ENCODE data around the gene NAA35.
"Not testable (repeated sequence)": the region's sequence is repeated elsewhere in the genome, so short reads cannot be mapped to it uniquely, and the experiment has no call there.

NAA35 gene

GRCh38 chr9:86047361-86047760 is 106.4 kb downstream of the NAA35 start:
- Histone ChIP-seq H3K9ac (ENCODE audit: low read length) (no peak overlapping the region), H3K4me3 (ENCODE audit: low read depth in 1 of 2, low read length in 2 of 2) (no peak overlapping the region), H3K36me3 (ENCODE audit: insufficient read depth, low read length) (no peaks in the 10 kb centered on the region), H3K4me1 (ENCODE audit: insufficient read depth, low read length) (no peaks in the 10 kb centered on the region), H3K27me3 (ENCODE audit: control insufficient read depth in 1 of 2, insufficient read depth in 2 of 2, low read length in 2 of 2) (no peaks in the 10 kb centered on the region), H3K27ac (ENCODE audit: low read depth, low read length) (no peak overlapping the region), H3K9me3 (ENCODE audit: low read length) (no peaks in the 10 kb centered on the region)

DNA sequence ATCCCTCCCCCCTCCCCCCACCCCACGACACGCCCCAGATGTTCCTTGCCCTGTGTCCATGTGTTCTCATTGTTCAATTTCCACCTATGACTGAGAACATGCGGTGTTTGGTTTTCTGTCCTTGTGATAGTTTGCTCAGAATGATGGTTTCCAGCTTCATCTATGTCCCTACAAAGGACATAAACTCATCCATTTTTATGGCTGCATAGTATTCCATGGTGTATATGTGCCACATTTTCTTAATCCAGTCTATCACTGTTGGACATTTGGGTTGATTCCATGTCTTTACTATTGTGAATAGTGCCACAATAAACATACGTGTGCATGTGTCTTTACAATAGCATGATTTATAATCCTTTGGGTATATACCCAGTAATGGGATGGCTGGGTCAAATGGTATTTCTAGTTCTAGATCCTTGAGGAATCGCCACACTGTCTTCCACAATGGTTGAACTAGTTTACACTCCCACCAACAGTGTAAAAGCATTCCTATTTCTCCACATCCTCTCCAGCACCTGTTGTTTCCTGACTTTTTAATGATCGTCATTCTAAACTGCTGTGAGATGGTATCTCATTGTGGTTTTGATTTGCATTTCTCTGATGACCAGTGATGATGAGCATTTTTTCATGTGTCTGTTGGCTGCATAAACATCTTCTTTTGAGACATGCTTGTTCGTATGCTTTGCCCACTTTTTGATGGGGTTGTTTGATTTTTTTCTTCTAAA is 107.2 kb downstream of the NAA35 start:
- not testable (repeated sequence) for H3K9ac ChIP-seq (ENCODE audit: low read length); H3K4me1 ChIP-seq (ENCODE audit: insufficient read depth, low read length); H3K27ac ChIP-seq (ENCODE audit: low read depth, low read length); H3K9me3 ChIP-seq (ENCODE audit: low read length); H3K4me3 ChIP-seq (ENCODE audit: low read depth in 1 of 2, low read length in 2 of 2); H3K36me3 ChIP-seq (ENCODE audit: insufficient read depth, low read length); H3K27me3 ChIP-seq (ENCODE audit: control insufficient read depth in 1 of 2, insufficient read depth in 2 of 2, low read length in 2 of 2)

GRCh38 chr9:86052556-86053468 is 111.9 kb downstream of the NAA35 start:
- no peaks in the 10 kb centered on the region for H3K4me1 ChIP-seq (ENCODE audit: insufficient read depth, low read length)

DNA sequence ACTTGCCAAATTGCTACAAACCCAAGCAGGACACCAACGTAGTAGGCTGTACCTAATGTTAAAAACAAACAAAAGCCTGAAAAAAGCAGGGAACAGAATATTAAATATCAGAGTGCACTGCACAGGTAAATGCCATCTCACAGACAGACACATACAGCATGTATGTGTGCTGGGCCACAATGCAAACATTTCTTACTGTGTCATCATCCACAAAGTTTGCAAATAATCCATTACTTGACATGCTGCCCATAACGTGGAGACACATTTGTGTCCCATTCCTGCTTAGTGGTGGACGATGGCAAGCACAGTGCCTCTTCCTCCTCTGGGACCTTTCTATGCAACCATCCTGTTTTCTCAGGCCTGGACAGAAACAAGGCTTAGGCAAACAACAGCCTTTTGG is 113.7 kb downstream of the NAA35 start:
- H3K9ac ChIP-seq (ENCODE audit: low read length), result no peak overlapping the region
- no peaks in the 10 kb centered on the region for H3K4me1 ChIP-seq (ENCODE audit: insufficient read depth, low read length)
- H3K27ac ChIP-seq (ENCODE audit: low read depth, low read length), result no peak overlapping the region
- H3K9me3 ChIP-seq (ENCODE audit: low read length), result no peaks in the 10 kb centered on the region
- H3K36me3 ChIP-seq (ENCODE audit: insufficient read depth, low read length), result no peaks in the 10 kb centered on the region
- H3K27me3 ChIP-seq (ENCODE audit: control insufficient read depth in 1 of 2, insufficient read depth in 2 of 2, low read length in 2 of 2), result no peaks in the 10 kb centered on the region
- no peak overlapping the region for H3K4me3 ChIP-seq (ENCODE audit: low read depth in 1 of 2, low read length in 2 of 2)

More at GRCh38 chr9:86052556-86053468, 111.9 kb downstream of the NAA35 start:
- Histone ChIP-seq H3K4me3 (ENCODE audit: low read depth in 1 of 2, low read length in 2 of 2) (no peak overlapping the region), H3K9me3 (ENCODE audit: low read length) (no peaks in the 10 kb centered on the region), H3K36me3 (ENCODE audit: insufficient read depth, low read length) (no peaks in the 10 kb centered on the region), H3K27me3 (ENCODE audit: control insufficient read depth in 1 of 2, insufficient read depth in 2 of 2, low read length in 2 of 2) (no peaks in the 10 kb centered on the region), H3K9ac (ENCODE audit: low read length) (no peak overlapping the region), H3K27ac (ENCODE audit: low read depth, low read length) (no peak overlapping the region)

DNA sequence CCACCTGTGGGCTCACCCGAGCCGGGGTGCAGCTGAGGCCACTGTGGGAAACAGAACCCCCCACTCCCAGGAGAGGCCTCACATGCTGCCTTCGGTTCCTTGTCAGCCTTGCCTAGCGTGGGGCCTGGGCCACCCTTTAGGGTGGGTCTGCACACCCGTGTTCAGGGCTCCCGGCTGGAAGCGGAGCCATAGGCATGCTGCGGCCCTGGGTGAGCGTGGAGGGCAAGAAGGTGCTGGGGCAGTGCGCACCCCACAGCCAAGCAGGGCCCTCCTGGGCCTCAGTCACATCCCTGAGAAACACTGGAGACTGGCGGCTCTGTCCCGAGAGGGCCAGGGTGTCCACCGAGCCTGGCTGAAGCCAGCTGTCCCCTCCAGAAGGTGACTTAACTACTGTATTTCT is 116.5 kb downstream of the NAA35 start:
- Histone ChIP-seq H3K9ac (ENCODE audit: low read length) (no peak overlapping the region), H3K36me3 (ENCODE audit: insufficient read depth, low read length) (no peaks in the 10 kb centered on the region), H3K27me3 (ENCODE audit: control insufficient read depth in 1 of 2, insufficient read depth in 2 of 2, low read length in 2 of 2) (no peaks in the 10 kb centered on the region), H3K27ac (ENCODE audit: low read depth, low read length) (no peak overlapping the region), H3K4me3 (ENCODE audit: low read depth in 1 of 2, low read length in 2 of 2) (no peak overlapping the region), H3K4me1 (ENCODE audit: insufficient read depth, low read length) (no peaks in the 10 kb centered on the region), H3K9me3 (ENCODE audit: low read length) (no peaks in the 10 kb centered on the region)

DNA sequence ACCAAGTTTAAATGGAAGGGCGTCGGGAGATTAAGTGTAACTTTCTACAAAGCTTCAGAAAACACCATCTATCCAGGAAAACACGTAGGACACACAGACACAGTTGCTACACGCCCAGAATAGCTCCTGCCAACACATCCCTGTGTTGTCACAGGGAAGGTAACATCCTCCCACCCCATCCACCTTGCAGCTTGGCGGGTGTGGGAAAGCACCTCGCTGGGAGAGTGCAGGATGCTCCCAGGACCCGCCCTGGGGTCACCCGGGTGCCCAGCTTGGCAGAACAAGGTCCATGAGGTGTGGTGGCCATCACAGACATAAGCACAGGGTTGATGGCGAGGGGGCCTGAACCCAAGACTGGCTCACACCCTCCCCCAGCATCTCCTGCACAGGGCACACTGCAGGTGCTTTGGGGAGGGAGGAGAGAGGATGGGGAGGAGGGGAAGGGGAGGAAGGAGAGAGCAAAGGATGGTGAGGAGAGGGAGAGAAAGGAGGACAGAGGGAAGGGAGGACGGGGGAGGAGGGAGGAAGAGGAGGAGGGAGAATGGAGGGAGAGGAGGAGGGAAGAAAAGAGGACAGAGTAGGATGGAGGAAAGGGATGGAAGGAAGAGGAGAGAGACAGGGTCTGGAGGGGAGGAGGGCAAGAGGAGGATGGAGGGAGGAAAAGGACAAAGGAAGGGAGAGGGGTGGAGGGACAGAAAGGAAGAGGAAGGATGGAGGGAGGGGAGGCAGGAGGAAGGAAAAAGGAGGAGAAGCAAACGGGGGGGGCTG is 121.2 kb downstream of the NAA35 start:
- Histone ChIP-seq H3K36me3 (ENCODE audit: insufficient read depth, low read length) (no peaks in the 10 kb centered on the region), H3K4me3 (ENCODE audit: low read depth in 1 of 2, low read length in 2 of 2) (no peak overlapping the region), H3K27ac (ENCODE audit: low read depth, low read length) (no peak overlapping the region), H3K4me1 (ENCODE audit: insufficient read depth, low read length) (no peaks in the 10 kb centered on the region), H3K9me3 (ENCODE audit: low read length) (no peaks in the 10 kb centered on the region), H3K9ac (ENCODE audit: low read length) (no peak overlapping the region), H3K27me3 (ENCODE audit: control insufficient read depth in 1 of 2, insufficient read depth in 2 of 2, low read length in 2 of 2) (no peaks in the 10 kb centered on the region)

DNA sequence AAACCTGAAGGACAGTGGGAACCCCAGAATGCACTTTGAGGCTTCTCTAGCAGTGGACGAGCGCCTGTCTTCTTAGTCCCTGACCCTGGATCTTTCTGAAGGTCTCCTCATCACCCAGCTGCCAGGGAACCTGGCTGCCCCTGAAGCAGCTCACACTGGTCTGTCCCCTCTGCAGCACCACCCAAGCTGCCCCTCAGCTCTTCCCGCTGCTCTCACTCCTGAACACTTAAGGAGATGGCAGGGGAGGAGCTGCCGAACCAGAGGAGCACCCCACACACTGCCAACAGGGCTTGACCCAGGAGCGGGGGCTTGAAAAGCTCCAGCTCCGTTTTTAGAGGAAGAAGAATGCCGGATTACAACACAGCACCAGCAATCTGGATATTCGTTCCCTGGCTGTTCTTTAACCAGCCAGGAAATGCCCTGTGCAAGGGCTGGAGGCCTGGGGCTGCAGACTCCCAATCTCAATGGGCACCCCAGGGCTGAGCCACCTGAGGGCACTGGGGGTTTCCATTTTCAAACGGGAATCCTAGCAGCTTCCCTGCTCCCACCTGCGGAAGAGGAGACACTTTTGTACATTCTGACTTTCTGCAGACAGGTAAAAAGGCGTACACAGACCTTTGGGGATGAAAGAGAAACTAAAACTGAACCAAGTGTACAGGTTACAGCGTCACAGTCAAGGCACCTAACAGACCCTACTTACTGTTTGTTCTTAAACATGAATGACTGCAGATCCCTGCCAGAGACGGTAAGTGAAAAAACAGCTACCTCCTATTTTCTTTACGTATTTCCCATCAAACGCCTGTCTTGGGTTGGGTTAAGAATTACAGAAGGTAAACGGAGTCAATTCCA is 122.1 kb downstream of the NAA35 start:
- H3K36me3 ChIP-seq (ENCODE audit: insufficient read depth, low read length), result no peaks in the 10 kb centered on the region
- H3K4me3 ChIP-seq (ENCODE audit: low read depth in 1 of 2, low read length in 2 of 2), result no peak overlapping the region
- H3K27me3 ChIP-seq (ENCODE audit: control insufficient read depth in 1 of 2, insufficient read depth in 2 of 2, low read length in 2 of 2), result no peaks in the 10 kb centered on the region
- H3K4me1 ChIP-seq (ENCODE audit: insufficient read depth, low read length), result no peaks in the 10 kb centered on the region
- no peak overlapping the region for H3K27ac ChIP-seq (ENCODE audit: low read depth, low read length)
- no peak overlapping the region for H3K9ac ChIP-seq (ENCODE audit: low read length)
- no peaks in the 10 kb centered on the region for H3K9me3 ChIP-seq (ENCODE audit: low read length)

GRCh38 chr9:86064220-86064619 is 123.3 kb downstream of the NAA35 start:
- Histone ChIP-seq H3K27me3 (ENCODE audit: control insufficient read depth in 1 of 2, insufficient read depth in 2 of 2, low read length in 2 of 2) (no peaks in the 10 kb centered on the region), H3K9me3 (ENCODE audit: low read length) (no peaks in the 10 kb centered on the region), H3K27ac (ENCODE audit: low read depth, low read length) (no peak overlapping the region), H3K4me3 (ENCODE audit: low read depth in 1 of 2, low read length in 2 of 2) (no peak overlapping the region), H3K36me3 (ENCODE audit: insufficient read depth, low read length) (no peaks in the 10 kb centered on the region), H3K4me1 (ENCODE audit: insufficient read depth, low read length) (no peaks in the 10 kb centered on the region), H3K9ac (ENCODE audit: low read length) (no peak overlapping the region)

- Histone ChIP-seq H3K9me3 (ENCODE audit: low read length) (no peaks in the 10 kb centered on the region), H3K27ac (ENCODE audit: low read depth, low read length) (no peak overlapping the region), H3K4me3 (ENCODE audit: low read depth in 1 of 2, low read length in 2 of 2) (no peak overlapping the region), H3K4me1 (ENCODE audit: insufficient read depth, low read length) (no peaks in the 10 kb centered on the region), H3K9ac (ENCODE audit: low read length) (no peak overlapping the region), H3K27me3 (ENCODE audit: control insufficient read depth in 1 of 2, insufficient read depth in 2 of 2, low read length in 2 of 2) (no peaks in the 10 kb centered on the region), H3K36me3 (ENCODE audit: insufficient read depth, low read length) (no peaks in the 10 kb centered on the region)
Measured at GRCh38 chr9:86069206-86069869, 128.4 kb downstream of the NAA35 start.

All from muscle layer of colon (tissue), 2 donors.